ENCODE data around the gene CHST11.

The CHST11 gene

DNA sequence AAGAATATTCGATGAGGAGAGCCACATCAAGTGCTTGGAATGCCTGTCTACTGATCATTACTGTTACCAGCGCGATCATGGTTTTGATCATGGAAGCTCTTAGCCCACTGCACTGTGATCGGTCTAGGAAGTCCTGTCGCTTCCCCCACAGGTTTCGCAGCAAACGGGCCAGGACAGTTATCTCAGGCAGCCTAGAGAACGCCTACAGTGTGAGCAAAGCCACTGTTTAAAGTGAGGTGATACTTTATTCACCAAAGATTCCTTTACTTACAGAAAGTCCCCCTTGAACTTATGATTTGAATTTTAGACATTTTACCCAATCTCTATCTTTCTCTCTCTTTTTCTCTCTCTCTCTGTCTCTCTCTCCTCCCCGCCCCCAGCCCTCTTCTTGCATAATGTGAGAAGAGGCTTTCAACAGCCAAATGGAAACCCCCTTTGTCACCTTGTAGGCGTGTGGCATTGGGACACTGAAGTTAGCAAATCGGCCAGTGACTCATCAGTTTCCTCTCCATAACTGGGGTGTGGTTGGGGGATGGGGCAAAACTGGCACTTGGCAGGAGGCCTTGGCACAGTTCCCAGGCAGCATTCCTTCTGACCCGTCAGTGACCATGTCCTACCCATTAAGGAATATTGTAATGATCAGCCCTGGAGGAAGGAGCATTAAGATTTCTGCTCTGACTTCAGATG, 214.8 kb downstream of the CHST11 start (continued):
- TF ChIP-seq, protein P1, sequence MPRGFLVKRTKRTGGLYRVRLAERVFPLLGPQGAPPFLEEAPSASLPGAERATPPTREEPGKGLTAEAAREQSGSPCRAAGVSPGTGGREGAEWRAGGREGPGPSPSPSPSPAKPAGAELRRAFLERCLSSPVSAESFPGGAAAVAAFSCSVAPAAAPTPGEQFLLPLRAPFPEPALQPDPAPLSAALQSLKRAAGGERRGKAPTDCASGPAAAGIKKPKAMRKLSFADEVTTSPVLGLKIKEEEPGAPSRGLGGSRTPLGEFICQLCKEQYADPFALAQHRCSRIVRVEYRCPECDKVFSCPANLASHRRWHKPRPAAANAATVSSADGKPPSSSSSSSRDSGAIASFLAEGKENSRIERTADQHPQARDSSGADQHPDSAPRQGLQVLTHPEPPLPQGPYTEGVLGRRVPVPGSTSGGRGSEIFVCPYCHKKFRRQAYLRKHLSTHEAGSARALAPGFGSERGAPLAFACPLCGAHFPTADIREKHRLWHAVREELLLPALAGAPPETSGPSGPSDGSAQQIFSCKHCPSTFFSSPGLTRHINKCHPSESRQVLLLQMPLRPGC (tag by site-specific recombination; IDR thresholded peaks at IDR 0.05) = peak; percentile 54; the same call in 1 of the 2 replicates
- peak; percentile 83 for TF ChIP-seq KLF16 (tag by site-specific recombination; IDR thresholded peaks at IDR 0.05)
- TF ChIP-seq, protein P2, sequence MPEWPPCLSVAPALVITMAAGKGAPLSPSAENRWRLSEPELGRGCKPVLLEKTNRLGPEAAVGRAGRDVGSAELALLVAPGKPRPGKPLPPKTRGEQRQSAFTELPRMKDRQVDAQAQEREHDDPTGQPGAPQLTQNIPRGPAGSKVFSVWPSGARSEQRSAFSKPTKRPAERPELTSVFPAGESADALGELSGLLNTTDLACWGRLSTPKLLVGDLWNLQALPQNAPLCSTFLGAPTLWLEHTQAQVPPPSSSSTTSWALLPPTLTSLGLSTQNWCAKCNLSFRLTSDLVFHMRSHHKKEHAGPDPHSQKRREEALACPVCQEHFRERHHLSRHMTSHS (tag by site-specific recombination; IDR thresholded peaks at IDR 0.05) = no peak
- TF ChIP-seq ZNF366 (tag by site-specific recombination; conservative IDR thresholded peaks at IDR 0.05) = peak; percentile 61
- TF ChIP-seq ZNF354C (tag by site-specific recombination; IDR thresholded peaks at IDR 0.05; ENCODE audit: borderline replicate concordance, low read depth) = no peak
- TF ChIP-seq, protein P3, sequence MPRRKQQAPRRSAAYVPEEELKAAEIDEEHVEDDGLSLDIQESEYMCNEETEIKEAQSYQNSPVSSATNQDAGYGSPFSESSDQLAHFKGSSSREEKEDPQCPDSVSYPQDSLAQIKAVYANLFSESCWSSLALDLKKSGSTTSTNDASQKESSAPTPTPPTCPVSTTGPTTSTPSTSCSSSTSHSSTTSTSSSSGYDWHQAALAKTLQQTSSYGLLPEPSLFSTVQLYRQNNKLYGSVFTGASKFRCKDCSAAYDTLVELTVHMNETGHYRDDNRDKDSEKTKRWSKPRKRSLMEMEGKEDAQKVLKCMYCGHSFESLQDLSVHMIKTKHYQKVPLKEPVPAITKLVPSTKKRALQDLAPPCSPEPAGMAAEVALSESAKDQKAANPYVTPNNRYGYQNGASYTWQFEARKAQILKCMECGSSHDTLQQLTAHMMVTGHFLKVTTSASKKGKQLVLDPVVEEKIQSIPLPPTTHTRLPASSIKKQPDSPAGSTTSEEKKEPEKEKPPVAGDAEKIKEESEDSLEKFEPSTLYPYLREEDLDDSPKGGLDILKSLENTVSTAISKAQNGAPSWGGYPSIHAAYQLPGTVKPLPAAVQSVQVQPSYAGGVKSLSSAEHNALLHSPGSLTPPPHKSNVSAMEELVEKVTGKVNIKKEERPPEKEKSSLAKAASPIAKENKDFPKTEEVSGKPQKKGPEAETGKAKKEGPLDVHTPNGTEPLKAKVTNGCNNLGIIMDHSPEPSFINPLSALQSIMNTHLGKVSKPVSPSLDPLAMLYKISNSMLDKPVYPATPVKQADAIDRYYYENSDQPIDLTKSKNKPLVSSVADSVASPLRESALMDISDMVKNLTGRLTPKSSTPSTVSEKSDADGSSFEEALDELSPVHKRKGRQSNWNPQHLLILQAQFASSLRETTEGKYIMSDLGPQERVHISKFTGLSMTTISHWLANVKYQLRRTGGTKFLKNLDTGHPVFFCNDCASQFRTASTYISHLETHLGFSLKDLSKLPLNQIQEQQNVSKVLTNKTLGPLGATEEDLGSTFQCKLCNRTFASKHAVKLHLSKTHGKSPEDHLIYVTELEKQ (tag by site-specific recombination; IDR thresholded peaks at IDR 0.05; ENCODE audit: borderline replicate concordance) = no peak
- TF ChIP-seq, protein P4, sequence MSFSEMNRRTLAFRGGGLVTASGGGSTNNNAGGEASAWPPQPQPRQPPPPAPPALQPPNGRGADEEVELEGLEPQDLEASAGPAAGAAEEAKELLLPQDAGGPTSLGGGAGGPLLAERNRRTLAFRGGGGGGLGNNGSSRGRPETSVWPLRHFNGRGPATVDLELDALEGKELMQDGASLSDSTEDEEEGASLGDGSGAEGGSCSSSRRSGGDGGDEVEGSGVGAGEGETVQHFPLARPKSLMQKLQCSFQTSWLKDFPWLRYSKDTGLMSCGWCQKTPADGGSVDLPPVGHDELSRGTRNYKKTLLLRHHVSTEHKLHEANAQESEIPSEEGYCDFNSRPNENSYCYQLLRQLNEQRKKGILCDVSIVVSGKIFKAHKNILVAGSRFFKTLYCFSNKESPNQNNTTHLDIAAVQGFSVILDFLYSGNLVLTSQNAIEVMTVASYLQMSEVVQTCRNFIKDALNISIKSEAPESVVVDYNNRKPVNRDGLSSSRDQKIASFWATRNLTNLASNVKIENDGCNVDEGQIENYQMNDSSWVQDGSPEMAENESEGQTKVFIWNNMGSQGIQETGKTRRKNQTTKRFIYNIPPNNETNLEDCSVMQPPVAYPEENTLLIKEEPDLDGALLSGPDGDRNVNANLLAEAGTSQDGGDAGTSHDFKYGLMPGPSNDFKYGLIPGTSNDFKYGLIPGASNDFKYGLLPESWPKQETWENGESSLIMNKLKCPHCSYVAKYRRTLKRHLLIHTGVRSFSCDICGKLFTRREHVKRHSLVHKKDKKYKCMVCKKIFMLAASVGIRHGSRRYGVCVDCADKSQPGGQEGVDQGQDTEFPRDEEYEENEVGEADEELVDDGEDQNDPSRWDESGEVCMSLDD (tag by site-specific recombination; IDR thresholded peaks at IDR 0.05) = peak; percentile 67
- TF ChIP-seq, protein P5, sequence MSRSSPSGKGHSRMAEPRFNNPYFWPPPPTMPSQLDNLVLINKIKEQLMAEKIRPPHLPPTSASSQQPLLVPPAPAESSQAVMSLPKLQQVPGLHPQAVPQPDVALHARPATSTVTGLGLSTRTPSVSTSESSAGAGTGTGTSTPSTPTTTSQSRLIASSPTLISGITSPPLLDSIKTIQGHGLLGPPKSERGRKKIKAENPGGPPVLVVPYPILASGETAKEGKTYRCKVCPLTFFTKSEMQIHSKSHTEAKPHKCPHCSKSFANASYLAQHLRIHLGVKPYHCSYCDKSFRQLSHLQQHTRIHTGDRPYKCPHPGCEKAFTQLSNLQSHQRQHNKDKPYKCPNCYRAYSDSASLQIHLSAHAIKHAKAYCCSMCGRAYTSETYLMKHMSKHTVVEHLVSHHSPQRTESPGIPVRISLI (tag by site-specific recombination; IDR thresholded peaks at IDR 0.05) = no peak
- TF ChIP-seq, protein P6, sequence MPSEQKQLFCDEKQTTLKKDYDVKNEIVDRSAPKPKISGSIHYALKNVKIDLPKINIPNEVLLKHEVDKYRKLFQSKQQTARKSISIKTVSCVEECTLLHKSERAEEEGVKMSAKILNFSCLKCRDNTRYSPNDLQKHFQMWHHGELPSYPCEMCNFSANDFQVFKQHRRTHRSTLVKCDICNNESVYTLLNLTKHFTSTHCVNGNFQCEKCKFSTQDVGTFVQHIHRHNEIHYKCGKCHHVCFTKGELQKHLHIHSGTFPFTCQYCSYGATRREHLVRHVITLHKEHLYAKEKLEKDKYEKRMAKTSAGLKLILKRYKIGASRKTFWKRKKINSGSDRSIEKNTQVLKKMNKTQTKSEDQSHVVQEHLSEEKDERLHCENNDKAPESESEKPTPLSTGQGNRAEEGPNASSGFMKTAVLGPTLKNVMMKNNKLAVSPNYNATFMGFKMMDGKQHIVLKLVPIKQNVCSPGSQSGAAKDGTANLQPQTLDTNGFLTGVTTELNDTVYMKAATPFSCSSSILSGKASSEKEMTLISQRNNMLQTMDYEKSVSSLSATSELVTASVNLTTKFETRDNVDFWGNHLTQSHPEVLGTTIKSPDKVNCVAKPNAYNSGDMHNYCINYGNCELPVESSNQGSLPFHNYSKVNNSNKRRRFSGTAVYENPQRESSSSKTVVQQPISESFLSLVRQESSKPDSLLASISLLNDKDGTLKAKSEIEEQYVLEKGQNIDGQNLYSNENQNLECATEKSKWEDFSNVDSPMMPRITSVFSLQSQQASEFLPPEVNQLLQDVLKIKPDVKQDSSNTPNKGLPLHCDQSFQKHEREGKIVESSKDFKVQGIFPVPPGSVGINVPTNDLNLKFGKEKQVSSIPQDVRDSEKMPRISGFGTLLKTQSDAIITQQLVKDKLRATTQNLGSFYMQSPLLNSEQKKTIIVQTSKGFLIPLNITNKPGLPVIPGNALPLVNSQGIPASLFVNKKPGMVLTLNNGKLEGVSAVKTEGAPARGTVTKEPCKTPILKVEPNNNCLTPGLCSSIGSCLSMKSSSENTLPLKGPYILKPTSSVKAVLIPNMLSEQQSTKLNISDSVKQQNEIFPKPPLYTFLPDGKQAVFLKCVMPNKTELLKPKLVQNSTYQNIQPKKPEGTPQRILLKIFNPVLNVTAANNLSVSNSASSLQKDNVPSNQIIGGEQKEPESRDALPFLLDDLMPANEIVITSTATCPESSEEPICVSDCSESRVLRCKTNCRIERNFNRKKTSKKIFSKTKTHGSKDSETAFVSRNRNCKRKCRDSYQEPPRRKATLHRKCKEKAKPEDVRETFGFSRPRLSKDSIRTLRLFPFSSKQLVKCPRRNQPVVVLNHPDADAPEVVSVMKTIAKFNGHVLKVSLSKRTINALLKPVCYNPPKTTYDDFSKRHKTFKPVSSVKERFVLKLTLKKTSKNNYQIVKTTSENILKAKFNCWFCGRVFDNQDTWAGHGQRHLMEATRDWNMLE (tag by site-specific recombination; conservative IDR thresholded peaks at IDR 0.05; ENCODE audit: low read depth) = peak; percentile 46
- TF ChIP-seq KLF1 (tag by site-specific recombination; IDR thresholded peaks at IDR 0.05) = peak; percentile 46; the same call in 1 of the 2 replicates
- no peak for TF ChIP-seq ZNF677 (tag by site-specific recombination; IDR thresholded peaks at IDR 0.05)
- TF ChIP-seq SALL2 (tag by site-specific recombination; IDR thresholded peaks at IDR 0.05; ENCODE audit: borderline replicate concordance) = no peak
- TF ChIP-seq ZBTB17 (tag by site-specific recombination; IDR thresholded peaks at IDR 0.05) = no peak
- peak; percentile 75 for TF ChIP-seq ZNF629 (tag by site-specific recombination; IDR thresholded peaks at IDR 0.05)
- peak; percentile 57 for TF ChIP-seq ZIC2 (tag by site-specific recombination; IDR thresholded peaks at IDR 0.05)
- no peak for TF ChIP-seq ZNF133 (tag by site-specific recombination; IDR thresholded peaks at IDR 0.05)
- TF ChIP-seq, protein P7, sequence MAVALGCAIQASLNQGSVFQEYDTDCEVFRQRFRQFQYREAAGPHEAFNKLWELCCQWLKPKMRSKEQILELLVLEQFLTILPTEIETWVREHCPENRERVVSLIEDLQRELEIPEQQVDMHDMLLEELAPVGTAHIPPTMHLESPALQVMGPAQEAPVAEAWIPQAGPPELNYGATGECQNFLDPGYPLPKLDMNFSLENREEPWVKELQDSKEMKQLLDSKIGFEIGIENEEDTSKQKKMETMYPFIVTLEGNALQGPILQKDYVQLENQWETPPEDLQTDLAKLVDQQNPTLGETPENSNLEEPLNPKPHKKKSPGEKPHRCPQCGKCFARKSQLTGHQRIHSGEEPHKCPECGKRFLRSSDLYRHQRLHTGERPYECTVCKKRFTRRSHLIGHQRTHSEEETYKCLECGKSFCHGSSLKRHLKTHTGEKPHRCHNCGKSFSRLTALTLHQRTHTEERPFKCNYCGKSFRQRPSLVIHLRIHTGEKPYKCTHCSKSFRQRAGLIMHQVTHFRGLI (tag by site-specific recombination; IDR thresholded peaks at IDR 0.05) = no peak
- TF ChIP-seq, protein P8, sequence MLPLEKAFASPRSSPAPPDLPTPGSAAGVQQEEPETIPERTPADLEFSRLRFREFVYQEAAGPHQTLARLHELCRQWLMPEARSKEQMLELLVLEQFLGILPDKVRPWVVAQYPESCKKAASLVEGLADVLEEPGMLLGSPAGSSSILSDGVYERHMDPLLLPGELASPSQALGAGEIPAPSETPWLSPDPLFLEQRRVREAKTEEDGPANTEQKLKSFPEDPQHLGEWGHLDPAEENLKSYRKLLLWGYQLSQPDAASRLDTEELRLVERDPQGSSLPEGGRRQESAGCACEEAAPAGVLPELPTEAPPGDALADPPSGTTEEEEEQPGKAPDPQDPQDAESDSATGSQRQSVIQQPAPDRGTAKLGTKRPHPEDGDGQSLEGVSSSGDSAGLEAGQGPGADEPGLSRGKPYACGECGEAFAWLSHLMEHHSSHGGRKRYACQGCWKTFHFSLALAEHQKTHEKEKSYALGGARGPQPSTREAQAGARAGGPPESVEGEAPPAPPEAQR (tag by site-specific recombination; IDR thresholded peaks at IDR 0.05) = peak; percentile 77; the same call in 1 of the 2 replicates
- peak; percentile 78 for TF ChIP-seq FEZF1 (tag by site-specific recombination; IDR thresholded peaks at IDR 0.05)
- TF ChIP-seq ZNF596 (tag by site-specific recombination; IDR thresholded peaks at IDR 0.05) = peak; percentile 88

All from HEK293 (cell line).